ENCODE data around the gene BZW2.

BZW2 gene

DNA sequence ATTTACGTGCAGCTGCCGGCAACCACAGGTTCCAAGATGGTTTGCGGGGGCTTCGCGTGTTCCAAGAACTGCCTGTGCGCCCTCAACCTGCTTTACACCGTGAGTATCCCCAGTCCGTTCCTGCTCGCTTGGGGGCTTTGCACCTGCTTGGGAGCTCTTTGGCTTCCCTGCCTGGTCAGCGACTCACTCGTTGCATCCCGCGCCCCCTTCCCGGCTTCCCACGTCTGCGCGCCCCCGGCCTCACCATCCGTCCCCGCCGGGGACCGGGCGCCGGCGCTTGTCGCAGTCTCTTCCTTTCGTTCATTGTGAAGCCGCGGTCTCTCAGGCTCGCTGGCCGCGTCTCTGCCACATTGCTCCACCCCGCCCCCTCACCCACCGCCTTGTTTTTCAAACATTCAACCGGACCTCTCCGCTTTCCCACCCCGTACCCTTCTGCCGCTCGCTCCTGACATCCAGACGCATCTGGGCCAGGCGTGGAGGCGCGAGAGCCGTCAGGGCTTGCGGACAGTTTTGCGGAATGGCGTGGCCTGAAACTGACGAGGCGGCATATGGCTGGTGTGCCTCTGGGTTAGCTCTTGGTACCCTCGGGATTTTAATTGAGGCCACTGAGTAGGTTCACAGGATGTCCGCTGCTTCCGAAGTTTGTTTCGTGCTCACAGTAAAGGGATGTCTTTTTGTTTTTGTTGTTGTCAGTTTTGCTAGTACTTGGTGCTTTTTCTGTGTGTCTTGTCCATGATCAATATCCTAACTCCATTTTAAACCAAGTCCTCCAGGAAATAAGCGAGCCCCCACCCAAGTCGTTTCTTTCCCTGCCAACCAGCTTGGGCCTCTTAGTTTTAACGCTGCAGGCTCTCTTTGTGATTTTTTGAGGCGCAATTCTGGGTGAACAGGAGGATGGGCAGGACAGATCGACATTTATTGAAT is 108.2 kb downstream of the BZW2 start:
- Histone ChIP-seq H3K18ac (ENCODE audit: low read depth in 1 of 2, low read length in 2 of 2) (peak overlapping the region in 1 of 2 experiments; percentile 84), H2BK12ac (ENCODE audit: low read length in 2 of 2) (peak overlapping the region in 1 of 2 experiments; percentile 45), H2AFZ (ENCODE audit: low read depth, low read length) (peak overlapping the region; percentile 95), H3K9me3 (ENCODE audit: control insufficient read depth, low read length) (no peaks in the 10 kb centered on the region), H3K4me2 (ENCODE audit: low read length, poor library complexity, severe bottlenecking) (peak overlapping the region; percentile 98), H3K9ac (ENCODE audit: low read length) (no peak overlapping the region), H3K27me3 (ENCODE audit: control insufficient read depth in 1 of 2, insufficient read depth in 1 of 2, low read length in 2 of 2) (peaks cover 0 to 4% of the 10 kb centered on the region in 2 experiments), H3K14ac (ENCODE audit: low read length in 2 of 2) (peak overlapping the region in 1 of 2 experiments; percentile 86), H2BK15ac (ENCODE audit: low read depth, poor library complexity, severe bottlenecking) (peak overlapping the region; percentile 16), H3K4ac (ENCODE audit: low read depth in 1 of 2, low read length in 2 of 2) (no peak overlapping the region), H3K23ac (ENCODE audit: low read length in 2 of 2) (peak overlapping the region in 1 of 2 experiments; percentile 68), H2BK120ac (ENCODE audit: low read depth, low read length) (no peak overlapping the region), H4K91ac (ENCODE audit: low read length) (no peak overlapping the region), H2BK5ac (ENCODE audit: low read depth, low read length, poor library complexity, severe bottlenecking) (no peak overlapping the region), H3K27ac (ENCODE audit: low read length, poor library complexity, severe bottlenecking) (no peak overlapping the region), H3K4me1 (ENCODE audit: control insufficient read depth, insufficient read depth, low read depth, low read length) (peaks cover 2% of the 10 kb centered on the region), H3K4me3 (ENCODE audit: insufficient read depth in 1 of 2, low read depth in 1 of 2, low read length in 2 of 2) (peak overlapping the region; percentile 78 to 88), H3K79me1 (replicated peaks; ENCODE audit: low read length, poor library complexity, severe bottlenecking) (peaks cover 3% of the 10 kb centered on the region), H4K8ac (ENCODE audit: low read length) (peak overlapping the region; percentile 74), H2AK5ac (ENCODE audit: low read length, severe bottlenecking) (no peak overlapping the region), H3K36me3 (ENCODE audit: control insufficient read depth in 1 of 2, insufficient read depth in 2 of 2, low read depth in 1 of 2, low read length in 2 of 2) (no peaks in the 10 kb centered on the region)
- DNase-seq: peak; percentile 56
- WGBS: 2% methylated on average over 54 of the region's 58 CpGs

DNA sequence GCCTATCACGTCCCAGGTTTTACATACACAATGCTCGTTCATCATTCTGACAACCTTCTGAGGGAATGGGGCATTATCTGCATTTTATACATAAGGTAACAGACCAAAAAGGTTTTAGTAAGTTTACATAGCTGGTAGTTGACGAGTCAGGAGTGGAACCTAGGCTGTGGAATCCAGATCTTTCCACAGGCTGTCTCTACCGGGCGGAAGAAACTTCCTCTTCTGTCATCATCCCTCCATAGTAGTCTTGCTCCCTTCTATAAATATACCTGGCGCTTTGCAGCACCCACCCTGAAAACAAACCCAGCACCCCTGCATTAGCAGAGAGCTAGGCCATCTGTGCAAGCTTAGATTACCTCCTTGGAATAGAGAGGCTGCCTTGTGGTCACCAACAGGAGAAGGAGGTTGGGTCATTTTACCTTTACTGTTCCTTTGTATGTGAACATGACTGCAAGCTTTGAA is 108.9 kb downstream of the BZW2 start:
- peaks cover 2% of the 10 kb centered on the region for H3K4me1 ChIP-seq (ENCODE audit: control insufficient read depth, insufficient read depth, low read depth, low read length)
- peak; percentile 11 for DNase-seq
- H2BK120ac ChIP-seq (ENCODE audit: low read depth, low read length): no peak overlapping the region
- H3K4ac ChIP-seq (ENCODE audit: low read depth in 1 of 2, low read length in 2 of 2): peak overlapping the region in 1 of 2 experiments; percentile 14
- no peak overlapping the region for H3K14ac ChIP-seq (ENCODE audit: low read length in 2 of 2)
- no peak overlapping the region for H3K23ac ChIP-seq (ENCODE audit: low read length in 2 of 2)
- H3K18ac ChIP-seq (ENCODE audit: low read depth in 1 of 2, low read length in 2 of 2): no peak overlapping the region
- no peak overlapping the region for H2BK5ac ChIP-seq (ENCODE audit: low read depth, low read length, poor library complexity, severe bottlenecking)
- H3K9ac ChIP-seq (ENCODE audit: low read length): no peak overlapping the region
- no peaks in the 10 kb centered on the region for H3K36me3 ChIP-seq (ENCODE audit: control insufficient read depth in 1 of 2, insufficient read depth in 2 of 2, low read depth in 1 of 2, low read length in 2 of 2)
- H2AFZ ChIP-seq (ENCODE audit: low read depth, low read length): no peak overlapping the region
- peak overlapping the region; percentile 16 for H2BK15ac ChIP-seq (ENCODE audit: low read depth, poor library complexity, severe bottlenecking)
- 78% methylated on average over 5 of the region's 6 CpGs for WGBS
- H3K9me3 ChIP-seq (ENCODE audit: control insufficient read depth, low read length): no peaks in the 10 kb centered on the region
- no peak overlapping the region for H2AK5ac ChIP-seq (ENCODE audit: low read length, severe bottlenecking)
- peaks cover 0 to 4% of the 10 kb centered on the region in 2 experiments for H3K27me3 ChIP-seq (ENCODE audit: control insufficient read depth in 1 of 2, insufficient read depth in 1 of 2, low read length in 2 of 2)
- no peak overlapping the region for H3K4me3 ChIP-seq (ENCODE audit: insufficient read depth in 1 of 2, low read depth in 1 of 2, low read length in 2 of 2)
- H4K8ac ChIP-seq (ENCODE audit: low read length): no peak overlapping the region
- no peak overlapping the region for H4K91ac ChIP-seq (ENCODE audit: low read length)
- peak overlapping the region; percentile 25 for H3K27ac ChIP-seq (ENCODE audit: low read length, poor library complexity, severe bottlenecking)
- peak overlapping the region; percentile 98 for H3K4me2 ChIP-seq (ENCODE audit: low read length, poor library complexity, severe bottlenecking)
- peaks cover 5% of the 10 kb centered on the region for H3K79me1 ChIP-seq (replicated peaks; ENCODE audit: low read length, poor library complexity, severe bottlenecking)
- H2BK12ac ChIP-seq (ENCODE audit: low read length in 2 of 2): no peak overlapping the region

DNA sequence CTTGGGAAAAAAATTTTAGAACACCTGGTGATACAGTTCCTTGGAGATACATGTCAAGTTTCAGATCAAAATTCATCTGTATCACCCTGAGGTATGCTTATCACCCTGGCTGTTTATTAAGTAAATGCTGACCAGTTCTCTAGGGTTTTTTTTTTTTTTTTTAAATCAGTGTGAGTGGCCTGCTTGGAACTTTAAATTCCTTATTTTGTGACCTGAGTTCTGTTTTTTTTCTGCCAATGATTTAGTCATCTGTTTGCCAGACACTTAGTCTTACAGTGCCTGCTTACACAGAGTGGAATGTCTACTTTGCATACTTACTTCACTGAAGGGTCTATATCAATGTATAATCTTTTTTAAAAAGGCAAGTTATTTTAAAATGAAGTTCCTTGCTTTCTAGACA is 109.4 kb downstream of the BZW2 start:
- Histone ChIP-seq H3K23ac (ENCODE audit: low read length in 2 of 2) (no peak overlapping the region), H3K36me3 (ENCODE audit: control insufficient read depth in 1 of 2, insufficient read depth in 2 of 2, low read depth in 1 of 2, low read length in 2 of 2) (no peaks in the 10 kb centered on the region)

More for the DNA sequence above, 109.4 kb downstream of the BZW2 start:
- no peak overlapping the region for H2AFZ ChIP-seq (ENCODE audit: low read depth, low read length)
- H2BK120ac ChIP-seq (ENCODE audit: low read depth, low read length): no peak overlapping the region
- no peak overlapping the region for H2BK12ac ChIP-seq (ENCODE audit: low read length in 2 of 2)
- no peak overlapping the region for H3K18ac ChIP-seq (ENCODE audit: low read depth in 1 of 2, low read length in 2 of 2)
- no peak overlapping the region for H4K8ac ChIP-seq (ENCODE audit: low read length)
- H4K91ac ChIP-seq (ENCODE audit: low read length): no peak overlapping the region
- peaks cover 2% of the 10 kb centered on the region for H3K4me1 ChIP-seq (ENCODE audit: control insufficient read depth, insufficient read depth, low read depth, low read length)
- H2BK15ac ChIP-seq (ENCODE audit: low read depth, poor library complexity, severe bottlenecking): no peak overlapping the region
- peaks cover 5% of the 10 kb centered on the region for H3K79me1 ChIP-seq (replicated peaks; ENCODE audit: low read length, poor library complexity, severe bottlenecking)
- DNase-seq: peak; percentile 11
- no peak overlapping the region for H3K9ac ChIP-seq (ENCODE audit: low read length)
- no peak overlapping the region for H3K14ac ChIP-seq (ENCODE audit: low read length in 2 of 2)
- H3K4me3 ChIP-seq (ENCODE audit: insufficient read depth in 1 of 2, low read depth in 1 of 2, low read length in 2 of 2): no peak overlapping the region
- H3K4me2 ChIP-seq (ENCODE audit: low read length, poor library complexity, severe bottlenecking): no peak overlapping the region
- H3K9me3 ChIP-seq (ENCODE audit: control insufficient read depth, low read length): no peaks in the 10 kb centered on the region
- H3K4ac ChIP-seq (ENCODE audit: low read depth in 1 of 2, low read length in 2 of 2): no peak overlapping the region
- no peak overlapping the region for H2BK5ac ChIP-seq (ENCODE audit: low read depth, low read length, poor library complexity, severe bottlenecking)
- peaks cover 0 to 4% of the 10 kb centered on the region in 2 experiments for H3K27me3 ChIP-seq (ENCODE audit: control insufficient read depth in 1 of 2, insufficient read depth in 1 of 2, low read length in 2 of 2)
- no peak overlapping the region for H2AK5ac ChIP-seq (ENCODE audit: low read length, severe bottlenecking)
- no peak overlapping the region for H3K27ac ChIP-seq (ENCODE audit: low read length, poor library complexity, severe bottlenecking)

All from mesenchymal stem cell (in vitro differentiated cells and primary cell).